Measurements from ENCODE around the gene FERD3L.

Gene FERD3L

DNA sequence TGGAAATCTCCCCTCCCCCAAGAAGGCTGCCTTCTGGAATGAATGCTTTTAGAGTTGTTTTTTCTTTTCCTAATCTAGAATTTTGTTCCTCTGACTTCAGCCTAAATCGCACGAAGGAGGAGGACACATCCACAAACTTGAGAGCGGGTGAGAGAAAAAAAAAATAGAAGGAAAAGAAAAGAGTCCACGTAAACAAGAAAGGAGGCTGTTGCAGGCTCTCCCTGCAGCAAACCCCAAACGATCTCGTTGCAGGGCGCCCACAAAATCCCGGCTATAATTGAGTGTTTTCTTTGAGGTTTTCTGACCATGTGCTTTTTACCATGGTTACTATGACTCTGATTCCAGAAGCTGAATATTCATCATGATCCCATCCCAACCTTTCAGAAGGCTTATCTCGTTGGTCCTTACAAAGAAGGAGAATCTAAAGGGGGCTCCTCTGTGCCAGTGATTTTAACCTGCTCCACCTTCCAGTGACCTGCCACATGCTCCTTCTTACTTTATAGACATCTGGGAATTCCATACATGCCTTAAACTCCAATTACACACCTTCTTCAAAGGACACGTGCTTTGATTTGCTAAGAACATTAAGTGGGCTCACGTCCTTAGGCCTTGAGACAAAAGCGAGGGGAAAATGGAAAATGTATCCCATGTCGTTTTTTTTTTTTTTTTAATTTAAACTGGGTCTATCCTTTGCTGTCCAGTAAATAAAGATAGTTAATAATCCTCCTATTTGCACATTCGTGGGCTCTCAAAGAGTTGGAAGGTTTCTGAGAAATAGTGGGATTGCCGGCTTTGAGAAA lies 33.5 kb downstream of the FERD3L start:
- TF ChIP-seq, protein P1, sequence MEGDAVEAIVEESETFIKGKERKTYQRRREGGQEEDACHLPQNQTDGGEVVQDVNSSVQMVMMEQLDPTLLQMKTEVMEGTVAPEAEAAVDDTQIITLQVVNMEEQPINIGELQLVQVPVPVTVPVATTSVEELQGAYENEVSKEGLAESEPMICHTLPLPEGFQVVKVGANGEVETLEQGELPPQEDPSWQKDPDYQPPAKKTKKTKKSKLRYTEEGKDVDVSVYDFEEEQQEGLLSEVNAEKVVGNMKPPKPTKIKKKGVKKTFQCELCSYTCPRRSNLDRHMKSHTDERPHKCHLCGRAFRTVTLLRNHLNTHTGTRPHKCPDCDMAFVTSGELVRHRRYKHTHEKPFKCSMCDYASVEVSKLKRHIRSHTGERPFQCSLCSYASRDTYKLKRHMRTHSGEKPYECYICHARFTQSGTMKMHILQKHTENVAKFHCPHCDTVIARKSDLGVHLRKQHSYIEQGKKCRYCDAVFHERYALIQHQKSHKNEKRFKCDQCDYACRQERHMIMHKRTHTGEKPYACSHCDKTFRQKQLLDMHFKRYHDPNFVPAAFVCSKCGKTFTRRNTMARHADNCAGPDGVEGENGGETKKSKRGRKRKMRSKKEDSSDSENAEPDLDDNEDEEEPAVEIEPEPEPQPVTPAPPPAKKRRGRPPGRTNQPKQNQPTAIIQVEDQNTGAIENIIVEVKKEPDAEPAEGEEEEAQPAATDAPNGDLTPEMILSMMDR (IDR thresholded peaks at IDR 0.05; ENCODE audit: low read depth, low read length) = no peak
- H3K4me3 ChIP-seq (replicated peaks in 1 of 2; ENCODE audit: low read depth in 2 of 2, low read length in 2 of 2) = peak overlapping the region in 1 of 2 donors; percentile 32
- DNase-seq (ENCODE audit: low read depth in 2 of 2) = no peak

DNA sequence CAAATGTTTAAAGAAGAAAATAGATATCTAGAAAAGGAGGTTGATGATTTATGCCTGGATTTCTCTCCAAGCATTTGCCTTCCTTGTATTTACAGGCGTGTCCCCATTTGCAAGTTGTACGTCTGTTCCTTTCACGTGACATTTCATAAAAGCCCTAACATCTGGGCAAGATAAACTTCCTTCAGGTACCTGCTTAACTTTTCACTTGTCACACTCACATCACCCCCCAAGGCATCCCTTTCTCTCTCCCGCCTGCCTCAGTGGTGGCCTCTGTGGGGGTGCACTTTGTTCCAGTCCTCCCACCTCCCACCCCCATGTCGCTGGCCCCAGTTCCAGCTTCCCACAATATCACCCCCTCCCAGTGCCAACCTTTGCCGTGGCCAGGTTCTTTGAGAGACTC lies 34.4 kb downstream of the FERD3L start:
- TF ChIP-seq, protein P1 (IDR thresholded peaks at IDR 0.05; ENCODE audit: low read depth, low read length) = no peak
- no peak overlapping the region for H3K4me3 ChIP-seq (replicated peaks in 1 of 2; ENCODE audit: low read depth in 2 of 2, low read length in 2 of 2)
- DNase-seq (ENCODE audit: low read depth in 2 of 2) = no peak

DNA sequence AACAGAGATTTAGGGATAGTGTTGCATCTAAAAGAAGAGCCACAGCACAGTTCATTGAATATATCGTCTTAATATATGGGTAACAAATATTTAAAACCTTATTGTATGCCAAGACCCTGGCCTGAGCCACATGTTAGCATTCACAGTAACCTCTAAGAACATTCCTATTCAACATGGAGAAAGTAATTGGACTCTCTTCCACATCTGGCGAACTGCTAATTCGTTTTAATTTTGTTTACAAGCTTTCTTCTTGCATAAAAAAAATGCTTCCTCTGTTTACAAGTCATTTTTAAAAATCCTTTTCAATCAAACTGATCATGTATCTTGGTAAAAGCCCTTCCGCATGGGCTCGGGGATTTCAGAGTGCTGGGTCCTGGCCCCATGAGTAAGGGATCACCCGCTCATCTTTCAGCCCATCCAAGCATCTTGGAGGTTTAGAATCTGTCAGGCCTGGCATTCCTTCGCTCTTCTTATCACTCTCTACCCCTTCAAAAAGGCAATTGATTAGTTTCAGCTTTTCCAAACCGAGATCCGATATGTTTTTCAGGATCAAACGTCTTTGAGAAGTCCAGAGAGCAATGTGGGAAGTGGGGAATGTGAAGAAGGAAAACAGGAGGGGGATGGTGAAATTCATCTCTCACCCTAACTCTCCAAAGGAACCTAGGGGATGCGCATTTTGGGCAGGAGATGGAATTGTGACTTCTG lies 35.0 kb downstream of the FERD3L start:
- TF ChIP-seq, protein P1 (IDR thresholded peaks at IDR 0.05; ENCODE audit: low read depth, low read length) = no peak
- no peak overlapping the region for H3K4me3 ChIP-seq (replicated peaks in 1 of 2; ENCODE audit: low read depth in 2 of 2, low read length in 2 of 2)
- no peak for DNase-seq (ENCODE audit: low read depth in 2 of 2)

DNA sequence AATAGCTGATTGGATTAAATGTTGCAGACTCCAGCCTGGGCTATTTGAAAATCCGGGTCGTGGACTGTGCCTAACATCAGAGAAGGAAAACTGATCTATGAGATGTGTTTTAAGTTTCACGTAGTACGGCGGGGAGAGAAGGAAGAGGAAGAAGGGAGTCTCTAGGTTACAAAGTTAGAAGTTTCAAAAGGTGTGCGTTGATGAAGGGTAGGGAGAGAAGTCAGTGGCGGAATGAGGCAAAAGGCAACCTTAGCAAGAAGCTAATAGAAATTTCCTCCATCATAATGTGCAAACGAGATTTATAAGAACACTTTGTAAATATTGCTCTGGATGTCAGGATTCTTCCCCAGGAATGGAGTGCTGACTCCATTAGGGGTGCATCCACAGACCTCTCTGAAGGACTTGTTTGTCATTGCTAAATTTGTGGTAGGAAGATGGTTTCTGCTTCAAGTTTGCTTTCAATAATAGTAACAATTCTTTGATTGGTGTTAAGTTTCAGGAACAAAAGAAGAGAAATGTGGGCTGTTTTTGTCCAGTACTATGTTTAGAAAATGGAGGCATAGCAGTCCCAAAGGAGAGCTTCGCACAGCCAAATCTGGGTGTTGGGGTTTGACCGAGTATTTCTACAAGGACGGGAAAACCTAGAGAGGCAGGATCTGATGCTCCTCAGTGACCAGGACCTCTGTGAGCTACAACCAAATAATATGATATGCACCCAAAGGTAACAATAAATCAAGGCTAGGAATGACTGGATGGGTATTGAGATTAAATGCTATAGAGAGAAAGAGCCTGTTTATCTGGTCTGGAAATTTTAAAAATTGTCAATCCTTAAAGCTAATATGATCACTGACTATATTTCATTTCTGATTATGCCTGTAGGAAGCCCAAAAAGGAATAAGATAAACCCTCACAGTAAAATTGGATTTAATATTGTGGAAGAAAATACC lies 35.9 kb downstream of the FERD3L start:
- no peak overlapping the region for H3K4me3 ChIP-seq (replicated peaks in 1 of 2; ENCODE audit: low read depth in 2 of 2, low read length in 2 of 2)
- DNase-seq (ENCODE audit: low read depth in 2 of 2) = no peak
- TF ChIP-seq, protein P1 (IDR thresholded peaks at IDR 0.05; ENCODE audit: low read depth, low read length) = no peak

DNA sequence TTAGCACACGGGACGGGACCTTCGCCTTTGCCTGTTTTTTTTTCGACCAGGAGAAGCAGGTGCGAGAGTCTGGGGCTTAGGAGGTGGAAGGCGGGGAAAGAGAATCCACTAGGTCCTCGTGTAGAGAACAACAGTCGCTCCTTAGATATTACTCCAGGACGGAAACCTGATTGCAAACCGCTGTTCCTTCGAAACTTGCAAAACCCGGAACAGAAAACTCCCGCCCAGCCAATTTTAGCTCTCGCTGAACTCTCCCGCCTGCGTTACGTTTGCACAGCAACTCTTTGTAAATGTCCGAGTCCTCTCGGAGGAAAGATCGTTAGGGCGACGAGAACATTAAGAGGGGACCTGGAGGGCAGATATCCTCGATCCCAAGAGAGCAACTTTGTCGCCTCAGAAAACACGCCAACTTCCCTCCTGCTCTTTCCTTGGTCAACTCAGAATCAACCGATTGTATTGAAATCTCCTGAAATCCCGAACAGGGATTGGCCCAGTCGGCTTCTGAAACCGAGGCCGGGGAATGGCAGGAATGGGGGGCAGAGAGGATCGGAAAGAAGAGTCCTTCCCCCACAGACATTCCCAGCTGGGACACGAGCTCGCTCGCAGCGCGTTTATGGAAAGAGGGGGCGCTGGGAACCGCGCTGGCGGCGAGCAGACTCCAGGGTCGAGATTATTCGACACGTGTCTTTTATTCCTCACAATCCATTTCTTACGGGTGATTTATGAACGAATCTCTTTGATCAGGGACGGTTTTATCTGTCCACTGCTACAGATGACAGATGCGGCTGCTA lies 37.7 kb downstream of the FERD3L start:
- peak overlapping the region; percentile 48 to 55 for H3K4me3 ChIP-seq (replicated peaks in 1 of 2; ENCODE audit: low read depth in 2 of 2, low read length in 2 of 2)
- peak; percentile 73 to 78 for DNase-seq (ENCODE audit: low read depth in 2 of 2)
- TF ChIP-seq, protein P1 (IDR thresholded peaks at IDR 0.05; ENCODE audit: low read depth, low read length) = no peak

DNA sequence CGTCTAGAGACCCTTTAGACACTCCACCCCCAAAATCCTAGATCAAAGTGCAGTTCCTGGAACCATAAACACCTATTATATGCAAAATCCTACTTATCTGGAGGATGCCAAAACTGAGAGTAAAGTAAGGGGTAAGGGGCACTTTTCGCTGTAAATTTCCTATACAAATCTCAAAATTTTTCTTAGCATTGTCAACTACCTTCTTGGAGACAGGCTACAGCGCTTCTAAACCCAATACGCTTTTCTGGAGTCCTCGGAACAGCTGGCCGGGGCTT lies 38.2 kb downstream of the FERD3L start:
- TF ChIP-seq, protein P1 (IDR thresholded peaks at IDR 0.05; ENCODE audit: low read depth, low read length) = no peak
- H3K4me3 ChIP-seq (replicated peaks in 1 of 2; ENCODE audit: low read depth in 2 of 2, low read length in 2 of 2) = peak overlapping the region; percentile 48 to 55
- DNase-seq (ENCODE audit: low read depth in 2 of 2) = no peak
